Measurements from ENCODE around the gene TAF11L12.
"Not testable (repeated sequence)": the region's sequence is repeated elsewhere in the genome, so short reads cannot be mapped to it uniquely, and the experiment has no call there.

The TAF11L12 gene

DNA sequence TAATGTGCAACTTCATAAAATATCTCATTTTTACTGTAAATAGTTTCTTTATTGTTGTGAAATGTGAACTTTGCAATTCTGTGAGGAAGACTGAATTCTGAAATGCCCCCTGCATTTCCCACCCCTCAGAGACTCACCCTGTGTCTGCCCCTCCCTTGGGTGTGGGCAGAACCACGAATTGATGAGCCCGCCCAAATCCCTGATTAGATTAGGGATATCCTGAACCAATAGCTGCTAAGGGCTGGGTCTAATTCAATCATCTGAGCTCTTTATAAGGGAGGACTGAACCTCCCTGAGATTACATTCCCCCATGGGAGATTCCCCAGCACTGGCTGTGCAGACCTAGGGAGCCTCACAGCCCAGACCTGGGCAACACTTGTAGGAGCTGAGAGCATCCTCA, at the start of gene TAF11L12:
Gene TAF11L12, plus strand, starts transcription at position 301 of the 400 bp plus-strand sequence.
- DNase-seq (ENCODE audit: low read depth); H3K4me3 ChIP-seq (ENCODE audit: low read depth, low read length); in situ Hi-C loops (cut with HindIII; ENCODE audit: low sequenced_read_pairs): not testable (repeated sequence)

DNA sequence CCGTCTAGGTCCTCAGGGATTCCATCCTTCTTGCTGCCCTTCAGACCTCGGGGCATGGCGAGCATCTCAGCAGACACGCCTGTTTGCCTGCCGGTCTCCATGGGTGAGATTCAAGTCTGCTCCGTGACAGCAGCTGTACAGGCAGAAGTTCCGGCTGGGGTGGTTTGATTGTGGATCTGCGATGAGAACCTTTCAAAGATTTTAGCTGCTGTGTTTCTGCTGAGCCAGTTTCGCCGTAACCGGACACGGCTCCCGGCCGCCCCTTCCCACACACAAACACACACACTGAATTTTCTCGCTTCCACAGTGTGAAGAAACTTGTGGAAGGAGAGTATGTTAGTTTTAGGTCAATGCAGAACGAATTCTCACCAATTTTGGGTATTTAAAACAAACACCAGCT, 24.5 kb upstream of the TAF11L12 start, which contains the start of gene TAF11L7:
Gene TAF11L7, minus strand, starts transcription at position 101 of the 400 bp plus-strand sequence.
- H3K4me3 ChIP-seq (ENCODE audit: low read depth, low read length); in situ Hi-C loops (cut with HindIII; ENCODE audit: low sequenced_read_pairs); DNase-seq (ENCODE audit: low read depth): not testable (repeated sequence)

DNA sequence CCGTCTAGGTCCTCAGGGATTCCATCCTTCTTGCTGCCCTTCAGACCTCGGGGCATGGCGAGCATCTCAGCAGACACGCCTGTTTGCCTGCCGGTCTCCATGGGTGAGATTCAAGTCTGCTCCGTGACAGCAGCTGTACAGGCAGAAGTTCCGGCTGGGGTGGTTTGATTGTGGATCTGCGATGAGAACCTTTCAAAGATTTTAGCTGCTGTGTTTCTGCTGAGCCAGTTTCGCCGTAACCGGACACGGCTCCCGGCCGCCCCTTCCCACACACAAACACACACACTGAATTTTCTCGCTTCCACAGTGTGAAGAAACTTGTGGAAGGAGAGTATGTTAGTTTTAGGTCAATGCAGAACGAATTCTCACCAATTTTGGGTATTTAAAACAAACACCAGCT, 19.3 kb upstream of the TAF11L12 start, which contains the start of gene TAF11L8:
Gene TAF11L8, minus strand, starts transcription at position 101 of the 400 bp plus-strand sequence.
- in situ Hi-C loops (cut with HindIII; ENCODE audit: low sequenced_read_pairs); DNase-seq (ENCODE audit: low read depth); H3K4me3 ChIP-seq (ENCODE audit: low read depth, low read length): not testable (repeated sequence)

DNA sequence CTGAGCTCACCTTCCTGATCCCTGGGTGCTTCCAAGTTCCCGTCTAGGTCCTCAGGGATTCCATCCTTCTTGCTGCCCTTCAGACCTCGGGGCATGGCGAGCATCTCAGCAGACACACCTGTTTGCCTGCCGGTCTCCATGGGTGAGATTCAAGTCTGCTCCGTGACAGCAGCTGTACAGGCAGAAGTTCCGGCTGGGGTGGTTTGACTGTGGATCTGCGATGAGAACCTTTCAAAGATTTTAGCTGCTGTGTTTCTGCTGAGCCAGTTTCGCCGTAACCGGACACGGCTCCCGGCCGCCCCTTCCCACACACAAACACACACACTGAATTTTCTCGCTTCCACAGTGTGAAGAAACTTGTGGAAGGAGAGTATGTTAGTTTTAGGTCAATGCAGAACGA, 15.9 kb upstream of the TAF11L12 start, which contains the start of gene TAF11L9:
Gene TAF11L9, minus strand, starts transcription at position 140 of the 400 bp plus-strand sequence.
- in situ Hi-C loops (cut with HindIII; ENCODE audit: low sequenced_read_pairs); DNase-seq (ENCODE audit: low read depth): not testable (repeated sequence)

DNA sequence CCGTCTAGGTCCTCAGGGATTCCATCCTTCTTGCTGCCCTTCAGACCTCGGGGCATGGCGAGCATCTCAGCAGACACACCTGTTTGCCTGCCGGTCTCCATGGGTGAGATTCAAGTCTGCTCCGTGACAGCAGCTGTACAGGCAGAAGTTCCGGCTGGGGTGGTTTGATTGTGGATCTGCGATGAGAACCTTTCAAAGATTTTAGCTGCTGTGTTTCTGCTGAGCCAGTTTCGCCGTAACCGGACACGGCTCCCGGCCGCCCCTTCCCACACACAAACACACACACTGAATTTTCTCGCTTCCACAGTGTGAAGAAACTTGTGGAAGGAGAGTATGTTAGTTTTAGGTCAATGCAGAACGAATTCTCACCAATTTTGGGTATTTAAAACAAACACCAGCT, 12.5 kb upstream of the TAF11L12 start, which contains the start of gene TAF11L10:
Gene TAF11L10, minus strand, starts transcription at position 101 of the 400 bp plus-strand sequence.
- DNase-seq (ENCODE audit: low read depth); H3K4me3 ChIP-seq (ENCODE audit: low read depth, low read length); in situ Hi-C loops (cut with HindIII; ENCODE audit: low sequenced_read_pairs): not testable (repeated sequence)

More for the DNA sequence above, 15.9 kb upstream of the TAF11L12 start, which contains the start of gene TAF11L9:
- H3K4me3 ChIP-seq (ENCODE audit: low read depth, low read length) = not testable (repeated sequence)

DNA sequence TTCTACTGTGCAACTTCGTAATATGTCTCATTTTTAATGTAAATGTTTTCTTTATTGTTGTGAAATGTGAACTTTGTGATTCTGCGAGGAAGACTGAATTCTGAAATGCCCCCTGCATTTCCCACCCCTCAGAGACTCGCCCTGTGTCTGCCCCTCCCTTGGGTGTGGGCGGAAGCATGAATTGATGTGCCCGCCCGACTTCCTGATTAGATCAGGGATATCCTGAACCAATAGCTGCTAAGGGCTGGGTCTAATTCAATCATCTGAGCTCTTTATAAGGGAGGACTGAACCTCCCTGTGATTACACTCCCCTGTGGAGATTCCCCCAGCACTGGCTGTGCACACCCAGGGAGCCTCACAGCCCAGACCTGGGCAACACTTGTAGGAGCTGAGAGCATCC, 6.3 kb upstream of the TAF11L12 start, which contains the start of gene TAF11L11:
Gene TAF11L11, plus strand, starts transcription at position 304 of the 400 bp plus-strand sequence.
- in situ Hi-C loops (cut with HindIII; ENCODE audit: low sequenced_read_pairs); DNase-seq (ENCODE audit: low read depth); H3K4me3 ChIP-seq (ENCODE audit: low read depth, low read length): not testable (repeated sequence)

DNA sequence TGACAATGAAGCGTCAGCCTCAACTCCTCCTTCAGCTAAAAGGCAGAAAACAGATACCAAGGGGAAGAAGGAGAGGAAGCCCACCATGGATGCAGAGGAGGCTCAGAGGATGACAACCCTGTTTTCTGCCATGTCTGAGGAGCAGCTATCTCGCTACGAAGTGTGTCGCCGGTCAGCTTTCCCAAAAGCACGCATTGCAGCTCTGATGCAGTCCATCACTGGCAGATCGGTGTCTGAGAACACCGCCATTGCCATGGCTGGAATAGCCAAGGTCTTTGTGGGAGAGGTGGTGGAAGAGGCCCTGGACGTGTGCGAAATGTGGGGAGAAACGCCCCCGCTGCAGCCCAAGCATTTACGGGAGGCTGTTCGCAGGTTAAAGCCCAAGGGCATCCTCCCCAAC, 5.2 kb upstream of the TAF11L12 start:
- in situ Hi-C loops (cut with HindIII; ENCODE audit: low sequenced_read_pairs) = no loop called here
- no peak overlapping the region for H3K4me3 ChIP-seq (ENCODE audit: low read depth, low read length)
- no peak for DNase-seq (ENCODE audit: low read depth)
- TF ChIP-seq, protein P1, sequence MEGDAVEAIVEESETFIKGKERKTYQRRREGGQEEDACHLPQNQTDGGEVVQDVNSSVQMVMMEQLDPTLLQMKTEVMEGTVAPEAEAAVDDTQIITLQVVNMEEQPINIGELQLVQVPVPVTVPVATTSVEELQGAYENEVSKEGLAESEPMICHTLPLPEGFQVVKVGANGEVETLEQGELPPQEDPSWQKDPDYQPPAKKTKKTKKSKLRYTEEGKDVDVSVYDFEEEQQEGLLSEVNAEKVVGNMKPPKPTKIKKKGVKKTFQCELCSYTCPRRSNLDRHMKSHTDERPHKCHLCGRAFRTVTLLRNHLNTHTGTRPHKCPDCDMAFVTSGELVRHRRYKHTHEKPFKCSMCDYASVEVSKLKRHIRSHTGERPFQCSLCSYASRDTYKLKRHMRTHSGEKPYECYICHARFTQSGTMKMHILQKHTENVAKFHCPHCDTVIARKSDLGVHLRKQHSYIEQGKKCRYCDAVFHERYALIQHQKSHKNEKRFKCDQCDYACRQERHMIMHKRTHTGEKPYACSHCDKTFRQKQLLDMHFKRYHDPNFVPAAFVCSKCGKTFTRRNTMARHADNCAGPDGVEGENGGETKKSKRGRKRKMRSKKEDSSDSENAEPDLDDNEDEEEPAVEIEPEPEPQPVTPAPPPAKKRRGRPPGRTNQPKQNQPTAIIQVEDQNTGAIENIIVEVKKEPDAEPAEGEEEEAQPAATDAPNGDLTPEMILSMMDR (IDR thresholded peaks at IDR 0.05; ENCODE audit: low read depth, low read length, missing control alignments) = no peak

DNA sequence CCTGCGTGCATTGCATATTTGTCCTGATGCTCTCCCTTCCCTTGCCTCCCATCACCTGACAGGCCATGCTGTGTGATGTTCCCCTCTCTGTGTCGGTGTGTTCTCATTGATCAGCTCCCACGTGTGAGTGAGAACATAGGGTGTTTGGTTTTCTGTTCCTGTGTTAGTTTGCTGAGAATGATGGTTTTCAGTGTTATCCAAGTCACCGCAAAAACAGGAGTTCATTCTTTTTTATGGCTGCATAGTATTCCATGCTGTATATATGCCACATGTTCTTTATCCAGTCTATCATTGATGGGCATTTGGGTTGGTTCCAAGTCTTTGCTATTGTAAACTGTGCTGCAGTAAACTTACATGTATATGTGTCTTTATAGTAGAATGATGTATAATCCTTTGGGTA, 2.7 kb upstream of the TAF11L12 start:
- in situ Hi-C loops (cut with HindIII; ENCODE audit: low sequenced_read_pairs); DNase-seq (ENCODE audit: low read depth); H3K4me3 ChIP-seq (ENCODE audit: low read depth, low read length): not testable (repeated sequence)

DNA sequence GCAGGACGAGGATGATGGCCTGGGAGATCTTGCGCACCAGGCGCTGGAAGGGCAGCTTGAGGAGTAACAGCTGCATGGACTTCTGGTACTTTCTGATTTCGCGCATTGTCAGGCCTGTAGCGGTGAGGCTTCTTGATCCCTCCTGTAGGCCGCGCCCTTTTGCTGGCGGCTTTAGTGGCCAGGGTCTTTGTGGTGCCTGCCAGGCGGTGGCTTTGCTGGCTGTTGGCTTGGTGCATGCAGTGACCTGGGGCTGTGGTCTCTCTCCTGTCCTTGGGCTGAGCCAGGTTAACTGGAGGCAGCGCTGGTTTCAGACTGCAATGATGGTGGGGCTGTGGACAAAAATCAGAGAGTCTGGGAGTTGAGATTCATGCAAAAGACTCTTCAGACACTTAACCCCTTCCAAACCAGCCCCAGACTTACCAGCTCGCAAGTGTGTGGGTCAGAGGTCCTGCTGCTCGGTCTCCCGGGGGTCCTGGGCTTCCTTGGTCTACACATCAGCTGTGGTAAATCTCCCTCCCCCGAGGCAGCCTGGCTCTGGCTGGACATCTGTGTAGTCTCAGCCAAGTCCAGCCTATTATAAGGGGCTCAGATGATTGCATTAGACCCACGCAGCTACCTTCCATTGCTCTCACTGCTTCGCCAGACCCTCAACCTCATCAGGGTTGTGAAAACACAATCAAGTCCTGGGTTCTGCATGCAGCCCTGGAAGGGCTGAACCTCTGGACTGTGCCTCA, 4.8 kb downstream of the TAF11L12 start:
- no peak overlapping the region for H3K4me3 ChIP-seq (ENCODE audit: low read depth, low read length)
- TF ChIP-seq, protein P1 (IDR thresholded peaks at IDR 0.05; ENCODE audit: low read depth, low read length, missing control alignments) = no peak
- DNase-seq (ENCODE audit: low read depth) = no peak
- in situ Hi-C loops (cut with HindIII; ENCODE audit: low sequenced_read_pairs) = no loop called here

DNA sequence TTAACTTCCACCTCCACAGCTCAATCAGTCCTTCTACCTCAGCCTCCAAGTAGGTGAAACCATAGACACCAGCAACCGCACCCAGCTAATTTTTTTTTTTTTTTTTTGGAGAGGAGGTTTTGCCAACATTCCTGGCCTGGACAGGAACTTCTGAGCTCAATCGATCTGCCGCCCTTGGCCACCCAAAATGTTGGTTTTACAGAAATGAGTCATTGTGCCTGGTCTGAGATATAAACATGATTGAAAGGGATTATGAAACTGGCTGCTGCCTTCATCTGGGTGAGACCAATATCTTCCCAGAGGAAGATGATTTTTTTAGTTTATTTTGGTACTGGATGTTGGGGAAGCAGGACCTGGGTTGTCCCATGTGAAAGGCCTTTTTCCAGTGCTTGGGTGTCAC, 9.2 kb downstream of the TAF11L12 start:
- no peak for DNase-seq (ENCODE audit: low read depth)
- TF ChIP-seq, protein P1 (IDR thresholded peaks at IDR 0.05; ENCODE audit: low read depth, low read length, missing control alignments) = no peak
- in situ Hi-C loops (cut with HindIII; ENCODE audit: low sequenced_read_pairs) = no loop called here
- H3K4me3 ChIP-seq (ENCODE audit: low read depth, low read length) = no peak overlapping the region
